Esophagus muscularis mucosa (tissue), 3 donors: ENCODE results near the gene ABHD13.

Experiments used
- POLR2A ChIP-seq: fragments of 450-650 bp; IDR thresholded peaks from one replicate; pipeline ENCODE4 v1.6.1; 2017; ENCODE audit warnings: antibody characterized with exemption, moderate library complexity, mild to moderate bottlenecking, low read depth
- POLR2AphosphoS5 ChIP-seq, 2 donors: sonication (generic); formaldehyde crosslinking; IDR thresholded peaks; one replicate each; pipeline ENCODE4 v1.6.1; 2017; ENCODE audit warnings: antibody characterized with exemption in 2 of 2
- TF ChIP-seq, protein P1 (sequence below), 3 experiments: fragments of 200-600 bp in 2 of 3; fragments of 450-650 bp in 1 of 3; sonication (generic) in 2 of 3; IDR thresholded peaks; one replicate each; pipeline ENCODE4 v1.5.1; 2017 to 2019; ENCODE audit warnings: antibody characterized with exemption in 3 of 3, mild to moderate bottlenecking in 2 of 3, moderate library complexity in 1 of 3

DNA sequence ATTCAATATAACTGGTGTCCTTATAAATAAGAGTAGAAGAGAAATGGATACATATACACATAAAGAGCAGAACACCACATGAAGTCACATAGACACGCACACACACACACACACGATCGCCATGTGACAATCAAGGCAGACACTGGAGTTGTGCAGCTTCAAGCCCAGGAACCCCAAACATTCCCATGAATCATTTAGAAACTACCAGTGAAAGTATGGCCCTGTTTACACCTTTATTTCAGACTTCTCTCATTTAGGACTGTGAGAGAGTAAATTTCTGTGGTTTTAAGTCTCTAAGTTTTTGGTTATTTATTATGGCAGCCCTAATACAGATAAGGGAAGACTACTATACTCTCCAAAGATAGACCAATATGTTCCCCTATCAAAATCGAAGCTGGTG lies 31.0 kb downstream of the ABHD13 start:
- TF ChIP-seq, protein P1, sequence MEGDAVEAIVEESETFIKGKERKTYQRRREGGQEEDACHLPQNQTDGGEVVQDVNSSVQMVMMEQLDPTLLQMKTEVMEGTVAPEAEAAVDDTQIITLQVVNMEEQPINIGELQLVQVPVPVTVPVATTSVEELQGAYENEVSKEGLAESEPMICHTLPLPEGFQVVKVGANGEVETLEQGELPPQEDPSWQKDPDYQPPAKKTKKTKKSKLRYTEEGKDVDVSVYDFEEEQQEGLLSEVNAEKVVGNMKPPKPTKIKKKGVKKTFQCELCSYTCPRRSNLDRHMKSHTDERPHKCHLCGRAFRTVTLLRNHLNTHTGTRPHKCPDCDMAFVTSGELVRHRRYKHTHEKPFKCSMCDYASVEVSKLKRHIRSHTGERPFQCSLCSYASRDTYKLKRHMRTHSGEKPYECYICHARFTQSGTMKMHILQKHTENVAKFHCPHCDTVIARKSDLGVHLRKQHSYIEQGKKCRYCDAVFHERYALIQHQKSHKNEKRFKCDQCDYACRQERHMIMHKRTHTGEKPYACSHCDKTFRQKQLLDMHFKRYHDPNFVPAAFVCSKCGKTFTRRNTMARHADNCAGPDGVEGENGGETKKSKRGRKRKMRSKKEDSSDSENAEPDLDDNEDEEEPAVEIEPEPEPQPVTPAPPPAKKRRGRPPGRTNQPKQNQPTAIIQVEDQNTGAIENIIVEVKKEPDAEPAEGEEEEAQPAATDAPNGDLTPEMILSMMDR (IDR thresholded peaks at IDR 0.05), result no peak
- TF ChIP-seq POLR2AphosphoS5 (IDR thresholded peaks at IDR 0.05) (no peak), POLR2A (no peak)
